Hepatocyte (in vitro differentiated cells): ENCODE measurements around the gene KLF1. TPM values are rescaled to one million over a fixed set of nuclear protein-coding genes. Genes with fewer than 3 reads are reported as not detected.
"Not testable (repeated sequence)": the region's sequence is repeated elsewhere in the genome, so short reads cannot be mapped to it uniquely, and the experiment has no call there.

Experiments
- DNase-seq: peaks from one replicate; pipeline ENCODE4 v3.0.0-alpha.2; 2016; ENCODE audit warnings: low spot score
- H2AFZ ChIP-seq: fragments of 200-600 bp; sonication (generic); 2 replicates; pipeline ENCODE4 v1.6.0; 2016; ENCODE audit warnings: antibody characterized with exemption, mild to moderate bottlenecking
- H3K27ac ChIP-seq: fragments of 200-600 bp; sonication (generic); 2 replicates; pipeline ENCODE4 v1.5.1; 2016; ENCODE audit warnings: mild to moderate bottlenecking
- H3K27me3 ChIP-seq: fragments of 200-600 bp; sonication (generic); 2 replicates; pipeline ENCODE4 v1.6.1; 2016
- H3K36me3 ChIP-seq: fragments of 200-600 bp; sonication (generic); replicated peaks from 2 replicates; pipeline ENCODE4 v1.5.1; 2016; ENCODE audit warnings: low read depth; ENCODE audit not compliant: insufficient read depth
- H3K4me1 ChIP-seq: fragments of 200-600 bp; sonication (generic); 2 replicates; pipeline ENCODE4 v1.5.1; 2016; ENCODE audit warnings: mild to moderate bottlenecking, moderate library complexity; ENCODE audit not compliant: insufficient read depth
- H3K4me2 ChIP-seq: fragments of 200-600 bp; sonication (generic); 2 replicates; pipeline ENCODE4 v1.6.0; 2016
- H3K4me3 ChIP-seq: fragments of 200-600 bp; sonication (generic); 2 replicates; pipeline ENCODE4 v1.5.1; 2016; ENCODE audit warnings: mild to moderate bottlenecking
- H3K79me2 ChIP-seq: fragments of 200-600 bp; sonication (generic); 2 replicates; pipeline ENCODE4 v1.6.0; 2017; ENCODE audit warnings: mild to moderate bottlenecking
- H3K9me2 ChIP-seq: fragments of 200-600 bp; sonication (generic); replicated peaks from 2 replicates; pipeline ENCODE4 v1.6.0; 2017; ENCODE audit warnings: mild to moderate bottlenecking; ENCODE audit not compliant: insufficient read depth
- H3K9me3 ChIP-seq: fragments of 200-600 bp; sonication (generic); 2 replicates; pipeline ENCODE4 v1.5.1; 2016; ENCODE audit warnings: low read depth, mild to moderate bottlenecking
- H4K20me1 ChIP-seq: fragments of 200-600 bp; sonication (generic); 2 replicates; pipeline ENCODE4 v1.6.0; 2016; ENCODE audit warnings: mild to moderate bottlenecking; ENCODE audit not compliant: insufficient read depth, poor library complexity, severe bottlenecking
- EZH2 ChIP-seq: fragments of 200-600 bp; sonication (generic); IDR thresholded peaks from 2 replicates; pipeline ENCODE4 v1.6.1; 2016; ENCODE audit warnings: antibody characterized with exemption, mild to moderate bottlenecking, borderline replicate concordance
- EZH2phosphoT487 ChIP-seq: fragments of 200-600 bp; sonication (generic); IDR thresholded peaks from one replicate; pipeline ENCODE4 v1.6.1; 2018; ENCODE audit warnings: antibody characterized with exemption, mild to moderate bottlenecking, low read depth, moderate library complexity; ENCODE audit not compliant: unreplicated experiment, severe bottlenecking
- WGBS: methylation state at CpG from one replicate; pipeline ENCODE4 v1.1.6; 2016; ENCODE audit warnings: low lambda C conversion rate; ENCODE audit errors: missing lambda C conversion rate; 5-methylcytosine and 5-hydroxymethylcytosine counted together
- polyA plus RNA-seq: library from polyadenylated mRNA; unstranded; fragments of >200 nt; fragmentation: Nextera tagmentation; extraction: Ambion mirVana; gene quantifications from 2 replicates; pipeline ENCODE4 v1.2.1, GENCODE V29; 2016
- total RNA-seq: library from RNA; depleted of rRNA; stranded (reverse); fragments of >200 nt; gene quantifications from 2 replicates; pipeline ENCODE4 v1.2.3, GENCODE V29; 2014
- TF ChIP-seq, protein P1 (sequence below): fragments of 200-600 bp; sonication (generic); IDR thresholded peaks from 2 replicates; pipeline ENCODE4 v1.5.1; 2016; ENCODE audit warnings: antibody characterized with exemption, mild to moderate bottlenecking; ENCODE audit not compliant: poor library complexity

KLF1 gene
- total and polyA plus RNA-seq, 2 experiments from 2014 or later = 0.37 TPM; not detected in 1

DNA sequence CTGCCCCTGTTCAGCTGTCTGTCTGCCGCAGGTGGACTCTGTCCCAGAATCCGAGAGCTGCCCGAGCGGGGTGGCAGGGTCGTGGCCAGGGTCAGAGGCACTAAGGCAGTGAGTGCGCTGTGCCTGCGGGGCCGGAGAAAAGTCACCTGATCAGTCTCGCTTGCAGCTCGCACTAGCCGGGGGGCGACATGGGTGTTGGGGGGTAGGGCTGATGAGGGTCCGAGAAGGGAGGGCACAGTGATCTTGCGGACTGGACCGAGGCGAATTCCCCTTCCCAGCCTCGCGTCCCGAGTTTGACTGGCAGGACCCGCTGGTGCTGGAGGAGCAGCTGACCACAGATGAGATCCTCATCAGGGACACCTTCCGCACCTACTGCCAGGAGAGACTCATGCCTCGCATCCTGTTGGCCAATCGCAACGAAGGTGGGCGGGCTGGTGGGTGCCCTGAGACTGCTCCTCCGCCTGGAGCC lies 4.6 kb upstream of the KLF1 start:
- Histone ChIP-seq H3K36me3 (no peaks in the 10 kb centered on the region), H3K4me1 (no peaks in the 10 kb centered on the region), H3K79me2 (peaks cover 11% of the 10 kb centered on the region), H4K20me1 (no peaks in the 10 kb centered on the region), H2AFZ (no peak overlapping the region), H3K27ac (peak overlapping the region; percentile 7), H3K4me2 (peak overlapping the region; percentile 84), H3K9me3 (no peaks in the 10 kb centered on the region), H3K9me2 (no peaks in the 10 kb centered on the region), H3K27me3 (peaks cover 6% of the 10 kb centered on the region), H3K4me3 (peak overlapping the region; percentile 43)
- WGBS = 13% methylated on average over 21 of the region's 26 CpGs
- no peak for DNase-seq
- TF ChIP-seq, protein P1, sequence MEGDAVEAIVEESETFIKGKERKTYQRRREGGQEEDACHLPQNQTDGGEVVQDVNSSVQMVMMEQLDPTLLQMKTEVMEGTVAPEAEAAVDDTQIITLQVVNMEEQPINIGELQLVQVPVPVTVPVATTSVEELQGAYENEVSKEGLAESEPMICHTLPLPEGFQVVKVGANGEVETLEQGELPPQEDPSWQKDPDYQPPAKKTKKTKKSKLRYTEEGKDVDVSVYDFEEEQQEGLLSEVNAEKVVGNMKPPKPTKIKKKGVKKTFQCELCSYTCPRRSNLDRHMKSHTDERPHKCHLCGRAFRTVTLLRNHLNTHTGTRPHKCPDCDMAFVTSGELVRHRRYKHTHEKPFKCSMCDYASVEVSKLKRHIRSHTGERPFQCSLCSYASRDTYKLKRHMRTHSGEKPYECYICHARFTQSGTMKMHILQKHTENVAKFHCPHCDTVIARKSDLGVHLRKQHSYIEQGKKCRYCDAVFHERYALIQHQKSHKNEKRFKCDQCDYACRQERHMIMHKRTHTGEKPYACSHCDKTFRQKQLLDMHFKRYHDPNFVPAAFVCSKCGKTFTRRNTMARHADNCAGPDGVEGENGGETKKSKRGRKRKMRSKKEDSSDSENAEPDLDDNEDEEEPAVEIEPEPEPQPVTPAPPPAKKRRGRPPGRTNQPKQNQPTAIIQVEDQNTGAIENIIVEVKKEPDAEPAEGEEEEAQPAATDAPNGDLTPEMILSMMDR = no peak
- TF ChIP-seq EZH2 (no peak), EZH2phosphoT487 (no peak)

DNA sequence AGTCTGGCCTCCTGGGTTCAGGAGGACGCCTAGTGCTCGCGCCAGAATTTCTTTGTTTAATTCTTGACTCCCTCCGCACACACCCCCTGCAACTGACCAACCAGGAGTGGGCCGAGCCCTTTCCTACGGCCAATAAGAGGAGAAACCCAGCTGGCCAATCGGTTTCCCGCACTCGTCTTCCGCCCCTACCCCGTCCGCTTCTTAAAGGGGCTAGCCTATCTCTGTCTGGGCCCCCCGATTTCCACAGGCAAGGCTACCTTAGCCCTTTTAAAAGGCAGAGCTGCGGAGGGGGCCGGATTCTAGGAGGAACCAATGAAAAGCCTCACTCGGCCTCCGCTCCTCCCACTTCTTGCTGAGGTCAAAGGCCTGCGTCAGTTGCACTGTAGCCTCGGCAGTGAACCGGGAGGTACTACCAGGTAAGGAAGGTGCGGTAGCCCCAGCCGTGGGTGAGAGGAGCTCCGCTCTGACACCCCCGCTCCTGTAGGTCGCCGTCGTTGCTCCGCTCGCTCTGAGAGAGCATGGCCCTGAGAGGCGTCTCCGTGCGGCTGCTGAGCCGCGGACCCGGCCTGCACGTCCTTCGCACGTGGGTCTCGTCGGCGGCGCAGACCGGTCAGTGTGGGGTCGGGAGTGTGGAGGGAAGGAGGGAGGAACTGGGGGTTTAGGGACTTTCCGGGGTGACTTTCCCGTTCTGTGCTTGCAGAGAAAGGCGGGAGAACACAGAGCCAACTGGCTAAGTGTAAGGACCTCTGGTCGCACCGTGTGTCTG lies 4.0 kb upstream of the KLF1 start, which contains the start of gene GCDH:
Gene GCDH (plus strand): TSS at position 374 of the 766 bp plus-strand sequence. CDS start 145 bp downstream, at position 519.
- Histone ChIP-seq H3K27ac (peak within 1 kb of the TSS; percentile 7), H3K79me2 (peaks cover 11% of the 10 kb centered on the region), H3K9me3 (no peaks in the 10 kb centered on the region), H3K4me1 (no peaks in the 10 kb centered on the region), H3K9me2 (no peaks in the 10 kb centered on the region), H3K36me3 (no peaks in the 10 kb centered on the region), H3K27me3 (peaks cover 12% of the 10 kb centered on the region), H4K20me1 (no peaks in the 10 kb centered on the region), H2AFZ (peak within 1 kb of the TSS; percentile 24), H3K4me2 (peak within 1 kb of the TSS; percentile 84), H3K4me3 (peak within 1 kb of the TSS; percentile 43)
- TF ChIP-seq EZH2phosphoT487 (no peak), EZH2 (no peak)
- TF ChIP-seq, protein P1 = no peak
- 1% methylated on average over 49 of the region's 49 CpGs for WGBS
- peak; percentile 99 for DNase-seq

DNA sequence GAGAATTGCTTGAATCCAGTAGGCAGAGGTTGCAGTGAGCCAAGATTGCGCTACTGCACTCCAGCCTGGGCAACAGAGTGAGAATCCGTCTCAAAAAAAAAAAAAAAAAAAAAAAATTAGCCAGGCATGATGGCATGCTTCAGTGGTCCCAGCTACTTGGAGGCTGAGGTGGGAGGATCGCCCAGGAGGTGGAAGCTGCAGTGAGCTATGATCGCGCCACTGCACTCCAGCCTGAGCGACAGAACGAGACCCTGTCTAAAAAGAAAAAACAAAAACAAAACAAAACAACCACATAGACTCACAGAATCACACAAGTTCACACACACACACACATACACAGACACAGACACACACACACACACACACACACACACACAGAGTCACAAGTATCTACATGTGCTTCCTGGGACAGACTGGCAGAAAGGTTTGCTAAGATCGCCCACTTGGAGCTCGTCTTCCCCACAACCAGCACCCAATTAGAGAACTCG lies 3.3 kb upstream of the KLF1 start:
- WGBS = 46% methylated on average over 9 of the region's 10 CpGs
- H4K20me1 ChIP-seq, H3K4me1 ChIP-seq, H2AFZ ChIP-seq, H3K9me3 ChIP-seq, H3K4me3 ChIP-seq, H3K36me3 ChIP-seq, DNase-seq, H3K27ac ChIP-seq, H3K9me2 ChIP-seq: not testable (repeated sequence)
- Histone ChIP-seq H3K79me2 (peaks cover 11% of the 10 kb centered on the region), H3K27me3 (peaks cover 16% of the 10 kb centered on the region), H3K4me2 (peak overlapping the region; percentile 67)

DNA sequence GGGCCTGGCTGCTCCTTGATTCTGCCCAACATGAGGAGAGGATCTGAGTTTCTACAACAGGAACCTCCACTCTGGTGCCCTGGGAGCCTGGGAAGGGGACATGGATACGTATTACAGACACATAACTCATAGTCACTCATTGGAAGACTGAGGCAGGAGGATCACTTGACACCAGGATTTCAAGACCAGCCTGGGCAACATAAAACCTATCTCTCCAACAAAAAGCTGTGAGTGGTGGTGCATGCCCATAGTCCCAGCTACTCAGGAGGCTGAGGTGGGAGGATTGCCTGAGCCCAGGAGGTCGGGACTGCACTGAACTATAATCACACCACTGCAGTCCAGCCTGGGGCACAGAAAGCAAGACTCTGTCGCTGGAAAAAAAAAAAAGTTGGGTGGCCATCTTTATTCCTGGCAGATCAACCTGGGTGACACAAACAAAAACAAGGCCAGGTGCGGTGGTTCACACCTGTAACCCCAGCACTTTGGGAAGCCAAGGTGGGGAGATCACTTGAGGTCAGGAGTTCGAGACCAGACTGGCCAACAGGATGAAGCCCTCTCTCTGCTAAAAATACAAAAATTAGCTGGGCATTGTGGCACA lies 1.1 kb upstream of the KLF1 start:
- H2AFZ ChIP-seq = no peak overlapping the region

More for the DNA sequence above, 1.1 kb upstream of the KLF1 start:
- Histone ChIP-seq H3K27me3 (peaks cover 34% of the 10 kb centered on the region), H3K4me1 (peaks cover 5% of the 10 kb centered on the region), H3K36me3 (no peaks in the 10 kb centered on the region), H3K9me2 (no peaks in the 10 kb centered on the region), H4K20me1 (no peaks in the 10 kb centered on the region), H3K9me3 (no peaks in the 10 kb centered on the region), H3K79me2 (peaks cover 11% of the 10 kb centered on the region), H3K4me3 (no peak overlapping the region), H3K27ac (no peak overlapping the region), H3K4me2 (no peak overlapping the region)
- DNase-seq = no peak
- TF ChIP-seq EZH2 (no peak), EZH2phosphoT487 (no peak)
- TF ChIP-seq, protein P1 = no peak
- WGBS = 72% methylated on average over 5 of the region's 5 CpGs
